Endothelial cell of umbilical vein (primary cell): ENCODE data around the gene SNRNP35.
"Not testable (repeated sequence)": the region's sequence is repeated elsewhere in the genome, so short reads cannot be mapped to it uniquely, and the experiment has no call there.

Experiments used
- CTCF ChIP-seq, 2 donors: IDR thresholded peaks; 1 replicate in 1 of 2; 2 replicates in 1 of 2; pipeline ENCODE4 v1.5.1; 2011; ENCODE audit warnings: low read length in 2 of 2, mild to moderate bottlenecking in 2 of 2, moderate library complexity in 2 of 2, control low read depth in 1 of 2, inconsistent platforms in 1 of 2, low read depth in 1 of 2; ENCODE audit not compliant: insufficient read depth in 1 of 2; ENCODE audit errors: extremely low read depth in 1 of 2
- EZH2 ChIP-seq: IDR thresholded peaks from 2 replicates; pipeline ENCODE4 v1.6.1; 2012; ENCODE audit warnings: borderline replicate concordance, low read depth, mild to moderate bottlenecking, moderate library complexity, low read length, inconsistent platforms; ENCODE audit not compliant: severe bottlenecking
- MAX ChIP-seq: IDR thresholded peaks from 2 replicates; pipeline ENCODE4 v1.6.1; 2011; ENCODE audit not compliant: insufficient read depth, insufficient read length
- MYC ChIP-seq: IDR thresholded peaks from one replicate; pipeline ENCODE4 v1.6.1; 2011; ENCODE audit warnings: mild to moderate bottlenecking, low read depth, low read length
- POLR2A ChIP-seq: IDR thresholded peaks from 2 replicates; pipeline ENCODE4 v1.6.1; 2012; ENCODE audit warnings: low read depth, mild to moderate bottlenecking, control low read depth, low read length

- TF ChIP-seq EZH2; MAX; CTCF (IDR thresholded peaks at IDR 0.05; ENCODE audit: extremely low read depth in 1 of 2, insufficient read depth in 1 of 2, low read depth in 1 of 2, low read length in 2 of 2); MYC; POLR2A: not testable (repeated sequence)
These were observed 23.3 kb downstream of the SNRNP35 start for GRCh38 chr12:123481251-123481650.
